Measurements from ENCODE around the gene SRGAP1. TPM values are rescaled to one million over a fixed set of nuclear protein-coding genes. Genes with fewer than 3 reads are reported as not detected.

Gene SRGAP1
- total RNA-seq, 2 experiments from 2014 or later: not detected

DNA sequence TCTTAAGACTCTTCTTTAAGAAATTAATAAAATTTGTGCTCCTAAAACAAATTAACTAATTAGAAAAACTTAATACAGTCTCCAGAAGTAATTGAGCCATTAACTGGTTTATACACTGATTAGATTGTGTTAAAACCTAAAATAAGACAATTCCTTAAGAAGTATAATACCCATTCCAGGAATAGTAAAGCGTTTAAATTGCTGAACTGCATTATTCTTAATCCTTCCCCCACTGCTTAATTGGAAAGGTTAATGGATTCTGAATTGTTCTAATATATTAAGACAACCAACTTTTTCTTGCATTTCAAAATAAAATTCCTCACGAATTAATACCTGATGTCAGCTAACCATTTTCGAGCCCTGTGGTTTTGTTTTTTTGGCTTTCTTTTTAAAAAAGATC is 249.2 kb downstream of the SRGAP1 start:
- H3K36me3 Mint-ChIP-seq (ENCODE audit: low read depth): no peaks in the 10 kb centered on the region
- no peak for DNase-seq
- no peak overlapping the region for H3K4me3 Mint-ChIP-seq
- H3K27me3 Mint-ChIP-seq (ENCODE audit: low read depth): no peaks in the 10 kb centered on the region
- H3K27ac Mint-ChIP-seq: no peak overlapping the region
- no peak for ATAC-seq
- no peaks in the 10 kb centered on the region for H3K9me3 Mint-ChIP-seq (ENCODE audit: insufficient read depth)
- ChIA-PET POLR2A (no interaction called here), CTCF (no interaction called here)
- peaks cover 2% of the 10 kb centered on the region for H3K4me1 Mint-ChIP-seq (ENCODE audit: low read depth)

DNA sequence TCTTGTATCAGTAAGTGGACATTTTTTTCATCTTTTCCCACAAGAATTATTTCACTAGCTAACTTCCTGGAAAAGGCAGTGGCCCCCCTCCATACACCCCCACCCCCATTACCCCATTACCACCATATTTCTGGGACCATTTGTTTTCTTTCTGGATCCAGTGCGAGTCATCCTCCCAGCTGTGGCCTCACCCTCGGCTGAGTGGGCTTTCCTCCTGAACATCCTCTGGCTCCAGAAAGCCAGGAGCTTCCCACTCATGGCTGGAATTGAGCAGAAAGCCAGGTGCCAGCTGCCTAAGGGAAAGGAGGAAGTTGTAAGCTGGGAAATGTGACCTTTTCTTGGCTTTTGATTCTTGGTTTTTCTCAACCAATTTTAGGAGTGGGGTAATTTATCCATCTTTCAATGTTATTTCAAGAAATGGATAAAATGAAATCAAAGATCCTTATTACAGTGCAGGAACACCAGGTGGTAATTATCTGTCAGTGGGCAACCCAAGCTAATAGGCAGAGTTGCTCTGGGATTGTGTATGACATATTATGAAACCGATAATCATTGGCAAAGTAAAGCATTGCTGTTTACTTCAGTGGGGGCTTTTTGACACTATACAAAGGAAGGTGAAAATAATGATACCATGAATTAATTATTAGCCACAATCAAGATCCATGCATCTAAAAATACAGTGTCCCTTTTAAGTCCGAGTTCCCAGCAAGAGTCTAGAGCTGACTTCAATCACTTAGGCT is 253.0 kb downstream of the SRGAP1 start:
- DNase-seq (no peak), ATAC-seq (no peak)
- H3K36me3 Mint-ChIP-seq (ENCODE audit: low read depth): no peaks in the 10 kb centered on the region
- no peaks in the 10 kb centered on the region for H3K9me3 Mint-ChIP-seq (ENCODE audit: insufficient read depth)
- POLR2A ChIA-PET: no interaction called here
- CTCF ChIA-PET: no interaction called here
- no peaks in the 10 kb centered on the region for H3K4me1 Mint-ChIP-seq (ENCODE audit: low read depth)
- H3K4me3 Mint-ChIP-seq: no peak overlapping the region
- H3K27me3 Mint-ChIP-seq (ENCODE audit: low read depth): no peaks in the 10 kb centered on the region
- no peak overlapping the region for H3K27ac Mint-ChIP-seq

DNA sequence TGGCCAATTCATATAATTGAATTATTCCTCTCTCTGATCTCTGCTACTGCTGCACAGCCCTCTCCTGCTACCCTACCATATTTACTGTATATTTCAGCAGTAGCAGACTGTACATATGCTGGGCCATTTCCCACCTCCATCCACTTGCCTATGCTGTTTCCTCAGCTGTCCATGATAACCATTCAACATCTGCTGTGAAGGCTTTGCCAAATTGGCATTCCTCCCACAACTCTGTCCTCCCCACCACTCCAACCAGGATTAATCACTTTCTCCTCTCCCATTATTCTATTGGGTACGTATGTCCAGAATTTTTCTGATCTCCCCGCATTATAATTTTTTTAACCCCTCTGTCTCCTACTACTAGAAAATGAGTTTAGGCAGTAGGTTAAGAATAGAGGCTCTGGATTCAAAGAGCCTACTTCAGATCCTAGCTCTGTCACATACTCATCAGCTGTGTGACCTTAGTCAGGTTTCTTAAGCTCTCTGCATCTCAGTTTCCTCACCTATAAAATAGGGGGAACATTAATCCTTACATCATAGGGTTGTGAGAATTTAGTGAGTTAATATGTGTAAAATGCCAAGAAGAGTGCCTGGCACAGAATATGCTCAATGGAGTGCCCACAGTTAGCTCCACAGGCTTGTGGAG is 254.3 kb downstream of the SRGAP1 start:
- H3K4me3 Mint-ChIP-seq: no peak overlapping the region
- ChIA-PET POLR2A (no interaction called here), CTCF (no interaction called here)
- H3K9me3 Mint-ChIP-seq (ENCODE audit: insufficient read depth): no peaks in the 10 kb centered on the region
- no peaks in the 10 kb centered on the region for H3K36me3 Mint-ChIP-seq (ENCODE audit: low read depth)
- no peak for DNase-seq
- ATAC-seq: no peak
- H3K27me3 Mint-ChIP-seq (ENCODE audit: low read depth): no peaks in the 10 kb centered on the region
- H3K4me1 Mint-ChIP-seq (ENCODE audit: low read depth): no peaks in the 10 kb centered on the region
- H3K27ac Mint-ChIP-seq: no peak overlapping the region

DNA sequence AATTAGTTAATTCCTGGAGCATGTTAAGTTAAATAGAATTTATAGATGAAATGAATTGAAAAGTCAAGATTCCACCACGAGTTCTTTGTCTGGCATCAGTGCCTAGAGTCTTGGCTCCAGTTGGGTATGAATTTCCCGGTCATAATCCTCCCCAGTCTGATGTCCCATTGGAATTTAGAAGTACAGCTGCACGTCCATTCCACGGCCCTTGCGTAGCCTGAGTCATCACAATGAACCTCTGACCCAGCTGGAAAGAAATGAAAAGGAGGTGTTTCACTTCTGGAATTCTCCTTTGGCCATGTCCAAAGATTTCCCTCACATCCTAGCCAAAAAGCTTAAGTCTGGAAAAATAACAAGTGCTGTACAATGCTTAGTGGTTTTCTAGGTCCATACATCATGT is 254.9 kb downstream of the SRGAP1 start:
- no peak for ATAC-seq
- H3K36me3 Mint-ChIP-seq (ENCODE audit: low read depth): no peaks in the 10 kb centered on the region
- no peak overlapping the region for H3K27ac Mint-ChIP-seq
- no peaks in the 10 kb centered on the region for H3K9me3 Mint-ChIP-seq (ENCODE audit: insufficient read depth)
- DNase-seq: no peak
- ChIA-PET CTCF (no interaction called here), POLR2A (no interaction called here)
- no peaks in the 10 kb centered on the region for H3K4me1 Mint-ChIP-seq (ENCODE audit: low read depth)
- no peaks in the 10 kb centered on the region for H3K27me3 Mint-ChIP-seq (ENCODE audit: low read depth)
- no peak overlapping the region for H3K4me3 Mint-ChIP-seq

DNA sequence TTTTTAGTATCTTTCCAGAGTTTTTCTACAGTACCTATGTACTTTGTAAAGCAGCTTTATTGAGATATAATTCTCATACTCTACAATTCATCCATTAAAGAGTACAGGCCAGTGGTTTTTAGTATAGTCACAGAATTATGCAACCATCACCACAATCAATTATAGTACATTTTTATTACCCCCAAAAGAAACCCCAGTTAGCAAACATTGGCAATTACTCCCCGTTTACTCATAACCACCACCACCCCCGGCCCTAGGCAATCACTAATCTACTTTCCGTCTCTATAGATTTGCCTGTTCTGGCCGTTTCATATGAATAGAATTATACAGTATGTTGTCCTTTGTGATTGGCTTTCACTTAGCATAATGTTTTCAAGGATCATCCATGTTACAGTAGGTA is 257.8 kb downstream of the SRGAP1 start:
- no peak for ATAC-seq
- Mint-ChIP-seq H3K4me3 (no peak overlapping the region), H3K36me3 (ENCODE audit: low read depth) (no peaks in the 10 kb centered on the region), H3K27ac (no peak overlapping the region), H3K9me3 (ENCODE audit: insufficient read depth) (no peaks in the 10 kb centered on the region), H3K27me3 (ENCODE audit: low read depth) (peaks cover 10% of the 10 kb centered on the region), H3K4me1 (ENCODE audit: low read depth) (no peaks in the 10 kb centered on the region)
- ChIA-PET POLR2A (no interaction called here), CTCF (no interaction called here)
- no peak for DNase-seq

- ATAC-seq (no peak), DNase-seq (no peak)
- POLR2A ChIA-PET: no interaction called here
- no peak overlapping the region for H3K27ac Mint-ChIP-seq
- H3K4me1 Mint-ChIP-seq (ENCODE audit: low read depth): no peaks in the 10 kb centered on the region
- CTCF ChIA-PET: no interaction called here
- H3K36me3 Mint-ChIP-seq (ENCODE audit: low read depth): no peaks in the 10 kb centered on the region
- peaks cover 14% of the 10 kb centered on the region for H3K27me3 Mint-ChIP-seq (ENCODE audit: low read depth)
- no peaks in the 10 kb centered on the region for H3K9me3 Mint-ChIP-seq (ENCODE audit: insufficient read depth)
- no peak overlapping the region for H3K4me3 Mint-ChIP-seq
These were observed 259.6 kb downstream of the SRGAP1 start for GRCh38 chr12:64103825-64104740.

- POLR2A ChIA-PET: no interaction called here
- no peak for DNase-seq
- Mint-ChIP-seq H3K9me3 (ENCODE audit: insufficient read depth) (no peaks in the 10 kb centered on the region), H3K4me1 (ENCODE audit: low read depth) (no peaks in the 10 kb centered on the region), H3K27ac (no peak overlapping the region), H3K36me3 (ENCODE audit: low read depth) (no peaks in the 10 kb centered on the region), H3K4me3 (no peak overlapping the region), H3K27me3 (ENCODE audit: low read depth) (peaks cover 15% of the 10 kb centered on the region)
- CTCF ChIA-PET: no interaction called here
- no peak for ATAC-seq
These were observed 260.5 kb downstream of the SRGAP1 start for GRCh38 chr12:64105026-64105425.

- ATAC-seq: no peak
- ChIA-PET POLR2A (no interaction called here), CTCF (no interaction called here)
- peaks cover 19% of the 10 kb centered on the region for H3K27me3 Mint-ChIP-seq (ENCODE audit: low read depth)
- no peak overlapping the region for H3K27ac Mint-ChIP-seq
- DNase-seq: no peak
- H3K9me3 Mint-ChIP-seq (ENCODE audit: insufficient read depth): no peaks in the 10 kb centered on the region
- no peak overlapping the region for H3K4me3 Mint-ChIP-seq
- H3K36me3 Mint-ChIP-seq (ENCODE audit: low read depth): no peaks in the 10 kb centered on the region
- H3K4me1 Mint-ChIP-seq (ENCODE audit: low read depth): no peaks in the 10 kb centered on the region
These were observed 263.3 kb downstream of the SRGAP1 start for GRCh38 chr12:64107776-64108175.

GRCh38 chr12:64109706-64110105 is 265.2 kb downstream of the SRGAP1 start:
- DNase-seq: no peak
- Mint-ChIP-seq H3K9me3 (ENCODE audit: insufficient read depth) (no peaks in the 10 kb centered on the region), H3K36me3 (ENCODE audit: low read depth) (no peaks in the 10 kb centered on the region), H3K4me3 (no peak overlapping the region), H3K4me1 (ENCODE audit: low read depth) (no peaks in the 10 kb centered on the region), H3K27ac (no peak overlapping the region), H3K27me3 (ENCODE audit: low read depth) (peaks cover 19% of the 10 kb centered on the region)
- CTCF ChIA-PET: no interaction called here
- no peak for ATAC-seq
- POLR2A ChIA-PET: no interaction called here

- Mint-ChIP-seq H3K4me1 (ENCODE audit: low read depth) (no peaks in the 10 kb centered on the region), H3K27ac (no peak overlapping the region), H3K4me3 (no peak overlapping the region), H3K9me3 (ENCODE audit: insufficient read depth) (no peaks in the 10 kb centered on the region), H3K36me3 (ENCODE audit: low read depth) (no peaks in the 10 kb centered on the region), H3K27me3 (ENCODE audit: low read depth) (peaks cover 15% of the 10 kb centered on the region)
- ATAC-seq (no peak), DNase-seq (no peak)
- ChIA-PET CTCF (no interaction called here), POLR2A (no interaction called here)
These were observed 266.4 kb downstream of the SRGAP1 start for GRCh38 chr12:64110864-64111263.

- ChIA-PET CTCF (no interaction called here), POLR2A (no interaction called here)
- Mint-ChIP-seq H3K4me1 (ENCODE audit: low read depth) (no peaks in the 10 kb centered on the region), H3K4me3 (no peak overlapping the region), H3K9me3 (ENCODE audit: insufficient read depth) (no peaks in the 10 kb centered on the region), H3K27me3 (ENCODE audit: low read depth) (peaks cover 11% of the 10 kb centered on the region), H3K27ac (no peak overlapping the region), H3K36me3 (ENCODE audit: low read depth) (no peaks in the 10 kb centered on the region)
- ATAC-seq (no peak), DNase-seq (no peak)
These were observed 272.5 kb downstream of the SRGAP1 start for GRCh38 chr12:64116969-64117368.

DNA sequence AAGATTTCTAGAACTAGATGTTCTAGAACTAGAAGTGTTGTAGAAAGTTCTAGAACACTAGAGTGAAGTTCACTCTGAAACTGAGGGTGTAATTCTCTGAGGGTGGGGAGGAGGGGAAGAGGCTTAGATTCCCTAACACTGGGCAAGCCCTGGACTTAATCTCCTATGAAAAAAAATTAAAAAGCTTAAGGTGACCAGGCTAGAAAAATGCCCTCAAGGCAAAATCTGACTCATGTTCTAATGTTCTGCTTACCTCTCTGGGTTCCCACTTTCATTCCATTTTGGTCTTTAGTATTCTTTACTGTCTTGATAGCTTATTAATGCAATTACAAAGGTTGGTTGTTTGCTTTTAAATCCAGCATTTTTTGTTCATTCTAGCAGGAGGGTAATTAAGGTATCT is 276.1 kb downstream of the SRGAP1 start:
- Mint-ChIP-seq H3K27me3 (ENCODE audit: low read depth) (peaks cover 9% of the 10 kb centered on the region), H3K9me3 (ENCODE audit: insufficient read depth) (no peaks in the 10 kb centered on the region), H3K36me3 (ENCODE audit: low read depth) (no peaks in the 10 kb centered on the region), H3K27ac (no peak overlapping the region), H3K4me3 (no peak overlapping the region), H3K4me1 (ENCODE audit: low read depth) (no peaks in the 10 kb centered on the region)
- CTCF ChIA-PET: no interaction called here
- POLR2A ChIA-PET: no interaction called here
- ATAC-seq (no peak), DNase-seq (no peak)
